Lower leg skin (tissue), 3 donors: Measurements from ENCODE around the gene WDR73.

Experiments used
- POLR2A ChIP-seq, 2 donors: fragments of 450-650 bp; IDR thresholded peaks; one replicate each; pipeline ENCODE4 v1.6.1; 2016 to 2017; ENCODE audit warnings: antibody characterized with exemption in 2 of 2, mild to moderate bottlenecking in 1 of 2, moderate library complexity in 1 of 2
- TF ChIP-seq, protein P1 (sequence below), 3 donors: fragments of 450-650 bp; IDR thresholded peaks; one replicate each; pipeline ENCODE4 v1.5.1; 2016; ENCODE audit warnings: antibody characterized with exemption in 3 of 3, mild to moderate bottlenecking in 3 of 3, moderate library complexity in 2 of 3

DNA sequence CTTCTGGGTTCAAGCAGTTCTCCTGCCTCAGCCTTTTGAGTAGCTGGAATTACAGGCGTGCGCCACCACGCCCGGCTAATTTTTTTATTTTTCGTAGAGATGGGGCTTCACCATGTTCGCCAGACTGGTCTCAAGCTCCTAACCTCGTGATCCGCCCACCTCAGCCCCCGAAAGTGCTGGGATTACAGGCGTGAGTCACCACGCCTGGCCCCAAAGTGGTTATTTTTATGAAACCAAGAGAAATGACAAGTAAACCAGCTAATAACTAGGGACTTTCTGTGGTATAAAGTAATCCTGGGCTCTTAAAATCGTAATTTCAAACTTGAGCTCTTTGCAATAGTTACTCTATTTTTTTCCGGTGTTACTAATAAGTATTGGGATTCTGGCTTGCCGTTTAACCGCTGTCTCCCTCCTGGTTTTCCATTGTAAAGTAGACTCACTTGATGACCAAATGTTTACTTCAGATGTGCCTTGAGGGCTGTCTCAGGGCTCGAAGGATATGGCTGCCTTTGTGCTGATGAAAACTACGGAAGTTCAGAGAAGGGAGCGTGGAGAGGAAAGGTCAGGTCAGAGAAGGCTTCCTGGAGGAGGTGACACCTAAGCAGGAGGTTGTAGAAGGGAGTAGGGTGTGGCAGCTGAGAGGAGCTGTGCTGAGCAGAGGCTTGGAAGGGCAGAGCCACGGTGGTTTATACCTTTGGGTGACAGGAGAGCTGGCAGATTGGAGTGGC lies 49.1 kb downstream of the WDR73 start:
- TF ChIP-seq, protein P1, sequence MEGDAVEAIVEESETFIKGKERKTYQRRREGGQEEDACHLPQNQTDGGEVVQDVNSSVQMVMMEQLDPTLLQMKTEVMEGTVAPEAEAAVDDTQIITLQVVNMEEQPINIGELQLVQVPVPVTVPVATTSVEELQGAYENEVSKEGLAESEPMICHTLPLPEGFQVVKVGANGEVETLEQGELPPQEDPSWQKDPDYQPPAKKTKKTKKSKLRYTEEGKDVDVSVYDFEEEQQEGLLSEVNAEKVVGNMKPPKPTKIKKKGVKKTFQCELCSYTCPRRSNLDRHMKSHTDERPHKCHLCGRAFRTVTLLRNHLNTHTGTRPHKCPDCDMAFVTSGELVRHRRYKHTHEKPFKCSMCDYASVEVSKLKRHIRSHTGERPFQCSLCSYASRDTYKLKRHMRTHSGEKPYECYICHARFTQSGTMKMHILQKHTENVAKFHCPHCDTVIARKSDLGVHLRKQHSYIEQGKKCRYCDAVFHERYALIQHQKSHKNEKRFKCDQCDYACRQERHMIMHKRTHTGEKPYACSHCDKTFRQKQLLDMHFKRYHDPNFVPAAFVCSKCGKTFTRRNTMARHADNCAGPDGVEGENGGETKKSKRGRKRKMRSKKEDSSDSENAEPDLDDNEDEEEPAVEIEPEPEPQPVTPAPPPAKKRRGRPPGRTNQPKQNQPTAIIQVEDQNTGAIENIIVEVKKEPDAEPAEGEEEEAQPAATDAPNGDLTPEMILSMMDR (IDR thresholded peaks at IDR 0.05): no peak
- no peak for TF ChIP-seq POLR2A (IDR thresholded peaks at IDR 0.05)
